ENCODE data around the gene EZR.

GRCh38 chr6:158769234-158769770, 49.9 kb downstream of the EZR start:
- no peak for TF ChIP-seq CTCF (IDR thresholded peaks at IDR 0.05)
- no peak for TF ChIP-seq POLR2A (IDR thresholded peaks at IDR 0.05)
